AG10803 (cell line): Measurements from ENCODE around the gene DGAT2L6.

Experiments used
- DNase-seq: peaks from one replicate; pipeline ENCODE4 v3.0.0; 2010; ENCODE audit warnings: low read depth
- H3K4me3 ChIP-seq: 2 replicates; pipeline ENCODE4 v1.5.1; 2011; ENCODE audit warnings: mild to moderate bottlenecking, low read length, control low read depth
- TF ChIP-seq, protein P1 (sequence below): conservative IDR thresholded peaks from 2 replicates; pipeline ENCODE4 v1.5.1; 2011; ENCODE audit warnings: mild to moderate bottlenecking, low read length, control low read depth, inconsistent platforms

DGAT2L6 gene

GRCh38 chrX:70134116-70134477 lies 43.2 kb upstream of the DGAT2L6 start:
- TF ChIP-seq, protein P1, sequence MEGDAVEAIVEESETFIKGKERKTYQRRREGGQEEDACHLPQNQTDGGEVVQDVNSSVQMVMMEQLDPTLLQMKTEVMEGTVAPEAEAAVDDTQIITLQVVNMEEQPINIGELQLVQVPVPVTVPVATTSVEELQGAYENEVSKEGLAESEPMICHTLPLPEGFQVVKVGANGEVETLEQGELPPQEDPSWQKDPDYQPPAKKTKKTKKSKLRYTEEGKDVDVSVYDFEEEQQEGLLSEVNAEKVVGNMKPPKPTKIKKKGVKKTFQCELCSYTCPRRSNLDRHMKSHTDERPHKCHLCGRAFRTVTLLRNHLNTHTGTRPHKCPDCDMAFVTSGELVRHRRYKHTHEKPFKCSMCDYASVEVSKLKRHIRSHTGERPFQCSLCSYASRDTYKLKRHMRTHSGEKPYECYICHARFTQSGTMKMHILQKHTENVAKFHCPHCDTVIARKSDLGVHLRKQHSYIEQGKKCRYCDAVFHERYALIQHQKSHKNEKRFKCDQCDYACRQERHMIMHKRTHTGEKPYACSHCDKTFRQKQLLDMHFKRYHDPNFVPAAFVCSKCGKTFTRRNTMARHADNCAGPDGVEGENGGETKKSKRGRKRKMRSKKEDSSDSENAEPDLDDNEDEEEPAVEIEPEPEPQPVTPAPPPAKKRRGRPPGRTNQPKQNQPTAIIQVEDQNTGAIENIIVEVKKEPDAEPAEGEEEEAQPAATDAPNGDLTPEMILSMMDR = no peak
- peak; percentile 20 for DNase-seq
- peak overlapping the region; percentile 83 for H3K4me3 ChIP-seq

- no peak for DNase-seq
- no peak overlapping the region for H3K4me3 ChIP-seq
- TF ChIP-seq, protein P1 = no peak
Observed at GRCh38 chrX:70138622-70139021, 38.7 kb upstream of the DGAT2L6 start.

GRCh38 chrX:70139736-70140135 lies 37.5 kb upstream of the DGAT2L6 start:
- TF ChIP-seq, protein P1 = no peak
- no peak overlapping the region for H3K4me3 ChIP-seq
- DNase-seq = no peak

GRCh38 chrX:70141373-70141772 lies 35.9 kb upstream of the DGAT2L6 start:
- TF ChIP-seq, protein P1 = no peak
- no peak for DNase-seq
- no peak overlapping the region for H3K4me3 ChIP-seq

- H3K4me3 ChIP-seq = no peak overlapping the region
- TF ChIP-seq, protein P1 = no peak
- peak; percentile 31 for DNase-seq
Observed at GRCh38 chrX:70166601-70167590, 10.4 kb upstream of the DGAT2L6 start.

DNA sequence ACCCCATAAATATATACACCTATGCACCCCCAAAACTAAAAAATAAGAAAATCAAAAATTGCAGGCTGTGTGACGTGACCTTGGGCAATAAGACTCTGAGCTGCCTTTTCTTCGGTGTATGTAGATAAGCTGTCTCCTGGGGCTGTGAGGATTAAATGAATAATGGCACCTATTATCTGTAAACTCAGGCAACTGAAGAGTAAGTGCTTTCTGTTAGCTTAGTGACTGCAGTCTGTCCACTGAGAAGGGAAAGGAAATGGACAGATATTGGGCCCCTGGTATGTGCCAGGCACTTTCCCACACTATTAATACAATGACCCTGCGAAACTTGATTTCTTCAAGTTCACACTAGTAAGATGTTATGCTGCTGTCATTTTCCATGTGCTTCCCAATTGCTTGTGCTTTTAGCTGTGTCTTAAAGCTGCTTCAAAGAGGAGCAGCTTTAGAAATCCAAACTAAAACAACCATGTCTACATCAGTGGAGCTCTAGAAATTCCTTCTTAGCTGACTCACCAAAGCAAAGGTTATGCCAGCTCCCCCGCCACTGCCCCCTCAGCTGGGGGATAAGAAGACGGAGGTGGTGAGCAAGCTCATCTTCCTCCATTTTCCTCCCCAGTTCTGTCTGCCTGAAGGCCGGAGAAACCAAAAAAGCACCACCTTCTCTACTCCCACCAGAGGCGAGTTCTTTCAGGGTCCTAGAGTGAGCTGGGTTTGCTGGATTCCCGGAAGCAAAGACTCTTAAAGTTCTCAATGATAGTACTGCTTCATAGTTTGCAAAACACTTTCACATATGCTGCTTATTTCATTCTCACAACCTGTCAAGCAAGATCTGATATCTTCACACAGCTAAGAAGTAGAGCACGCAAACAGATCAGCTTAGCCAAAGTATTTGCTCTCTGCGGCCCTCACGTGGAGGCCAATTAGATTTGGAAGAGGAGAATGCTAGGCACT lies 8.8 kb upstream of the DGAT2L6 start:
- TF ChIP-seq, protein P1 = no peak
- H3K4me3 ChIP-seq = peak overlapping the region; percentile 20; the same call in 1 of the 2 replicates
- DNase-seq = peak; percentile 68
